Kidney tubule cell (primary cell): ENCODE results near the gene CNIH1.
"Not testable (repeated sequence)": the region's sequence is repeated elsewhere in the genome, so short reads cannot be mapped to it uniquely, and the experiment has no call there.

Source experiments
- DNase-seq: peaks from one replicate; pipeline ENCODE4 v3.0.0-alpha.2; 2018; ENCODE audit warnings: low spot score

Gene CNIH1

GRCh38 chr14:54380558-54380957 is 60.6 kb downstream of the CNIH1 start:
- DNase-seq = not testable (repeated sequence)

DNA sequence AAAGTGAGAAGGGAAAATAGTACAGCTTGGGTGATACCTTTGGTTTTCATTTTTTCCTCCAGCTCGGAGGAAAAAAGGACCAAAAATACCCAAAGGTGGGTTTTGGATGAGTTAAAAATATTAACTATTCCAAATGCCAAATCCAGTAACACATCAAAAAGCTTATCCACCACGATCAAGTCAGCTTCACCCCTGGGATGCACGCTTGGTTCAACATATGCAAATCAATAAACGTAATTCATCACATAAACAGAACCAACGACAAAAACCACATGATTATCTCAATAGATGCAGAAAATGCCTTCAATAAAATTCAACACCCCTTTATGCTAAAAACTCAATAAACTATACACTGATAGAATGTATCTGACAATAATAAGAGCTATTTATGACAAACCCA is 62.3 kb downstream of the CNIH1 start:
- not testable (repeated sequence) for DNase-seq

- no peak for DNase-seq
Measured at GRCh38 chr14:54377501-54377900, 63.7 kb downstream of the CNIH1 start.

DNA sequence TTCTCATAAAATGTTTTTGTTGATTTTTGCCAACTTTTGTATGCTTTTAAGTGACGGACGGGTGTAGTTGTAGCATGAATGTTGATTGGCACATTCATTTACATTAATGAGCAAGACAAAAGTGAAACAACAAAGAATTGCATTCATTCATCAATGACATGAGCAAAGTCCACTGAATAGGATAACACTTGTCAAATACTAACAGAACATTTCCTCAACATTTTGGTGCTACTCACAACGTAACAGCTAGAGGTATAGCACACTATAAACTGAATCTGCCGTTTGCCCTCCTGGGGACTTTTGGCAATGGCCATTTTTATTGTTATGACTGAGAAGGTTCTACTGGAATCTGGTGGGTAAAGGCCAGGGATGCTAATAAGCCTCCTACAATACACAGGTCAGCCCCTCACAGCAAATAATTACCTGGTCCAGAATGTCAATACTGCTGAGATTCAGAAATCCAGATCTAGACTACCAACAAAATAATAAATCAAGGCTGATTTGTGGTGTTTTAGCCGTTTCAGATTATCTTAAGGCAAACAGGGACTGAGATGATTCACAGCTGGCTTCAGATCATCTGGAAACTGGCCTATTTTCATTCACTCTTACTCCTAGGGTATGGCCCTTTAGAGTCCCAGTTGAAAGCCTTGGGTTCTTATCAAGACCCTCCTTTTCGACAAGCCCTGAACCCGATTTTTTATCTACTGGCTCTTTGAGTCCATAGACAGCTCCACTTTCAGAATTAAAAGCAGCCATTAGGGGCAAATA is 66.9 kb downstream of the CNIH1 start:
- no peak for DNase-seq
